NCI-H1105 treated with DMSO at 0.1 percent for 48 hours (cell line): Measurements from ENCODE around the gene HAUS3.

Experiments
- DNase-seq: peaks from one replicate; lab custom pipeline; 2025; lab: John Stamatoyannopoulos, UW

HAUS3 gene

DNA sequence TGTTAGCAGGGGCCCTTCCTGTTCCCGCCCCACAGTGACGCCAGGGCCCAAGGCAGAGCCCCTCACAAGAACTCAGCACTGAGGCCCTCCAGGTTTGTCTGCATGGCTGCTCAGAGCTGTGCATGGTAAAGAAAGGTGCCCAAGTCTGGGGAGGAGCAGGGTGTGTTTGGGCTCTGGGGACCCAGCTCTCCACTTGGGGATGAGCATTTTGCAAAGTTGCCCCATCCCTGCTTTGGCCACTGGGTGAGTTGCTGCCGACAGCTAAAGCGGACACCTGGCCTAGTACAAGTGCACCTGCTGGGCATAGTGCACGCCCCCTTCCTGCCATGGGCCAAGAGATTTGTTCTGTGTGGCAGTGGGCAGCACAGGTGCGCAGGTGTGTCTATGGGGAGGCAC, 22.0 kb upstream of the HAUS3 start:
- DNase-seq, result peak; percentile 13

DNA sequence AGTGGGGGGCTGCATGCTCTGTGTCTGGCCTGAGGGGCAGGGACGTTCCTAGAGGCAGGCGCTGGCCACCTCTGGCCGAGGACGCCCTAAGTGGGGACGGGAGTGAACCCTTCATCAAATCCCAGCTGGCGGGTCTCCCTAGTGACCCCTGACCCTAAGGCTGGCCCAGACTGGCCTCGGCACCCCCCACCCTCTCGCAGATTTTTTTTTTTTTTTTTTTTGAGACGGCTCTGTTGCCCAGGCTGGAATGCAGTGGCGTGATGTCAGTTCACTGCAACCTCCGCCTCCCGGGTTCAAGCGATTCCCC, 21.0 kb upstream of the HAUS3 start:
- DNase-seq, result no peak

DNA sequence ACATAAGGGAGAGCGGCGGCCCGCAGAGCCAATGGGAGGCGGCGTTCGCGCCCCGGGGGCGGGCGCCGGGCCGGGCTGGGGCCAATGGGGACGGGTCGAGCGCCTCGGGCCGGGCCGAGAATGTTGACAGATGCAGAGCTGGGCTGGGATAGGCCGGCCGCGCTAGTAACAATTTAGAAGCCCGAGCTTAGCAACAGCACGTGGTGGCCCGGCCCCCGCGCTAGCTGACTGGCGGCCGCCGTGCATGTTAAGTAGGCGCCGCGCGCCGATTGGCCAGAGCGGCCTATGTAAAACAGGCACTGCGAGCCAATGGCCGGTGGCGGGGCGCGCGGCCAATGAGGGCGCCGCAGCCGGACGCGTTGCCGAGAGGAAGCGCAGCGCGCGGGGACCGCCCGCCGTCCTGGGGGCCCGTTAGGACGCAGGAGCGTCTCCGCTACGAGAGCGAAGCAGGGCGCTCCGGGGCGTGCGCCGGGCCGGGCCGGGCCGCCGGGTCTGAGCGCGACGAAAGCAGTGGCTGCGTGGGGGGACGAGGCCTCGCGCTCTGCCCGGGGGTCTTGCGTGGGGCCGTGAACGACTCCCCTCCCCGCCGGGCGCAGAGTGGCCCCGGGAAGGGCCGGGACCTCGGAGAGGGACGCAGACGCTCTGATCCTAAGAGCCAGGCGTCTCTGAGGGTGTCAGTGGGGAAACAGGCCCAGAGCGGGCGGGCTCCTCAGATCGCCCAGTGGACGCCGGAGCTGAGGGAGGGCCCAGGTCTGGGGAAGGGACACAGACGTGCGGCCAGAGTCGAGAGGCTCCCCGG, 20.4 kb upstream of the HAUS3 start:
- peak; percentile 95 for DNase-seq

DNA sequence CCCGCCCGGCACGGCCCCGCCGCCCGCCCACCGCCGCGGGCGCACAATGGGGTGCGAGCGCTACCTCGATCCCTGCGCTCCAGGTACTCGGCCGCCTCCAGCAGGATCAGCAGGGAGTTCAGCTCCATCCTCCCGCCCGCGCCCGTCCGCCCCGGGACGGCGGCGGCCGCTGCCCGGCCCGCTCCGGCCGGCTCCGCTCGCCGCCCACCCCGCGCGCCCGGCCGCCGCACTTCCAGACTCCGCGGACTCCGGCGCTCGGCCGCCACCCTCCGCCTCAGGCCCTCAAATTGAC, 19.9 kb upstream of the HAUS3 start, which contains the start of gene MXD4:
Gene MXD4 (minus strand): TSS at position 257 of the 292 bp plus-strand sequence. CDS start 129 bp downstream, at position 128.
- DNase-seq, result no peak

GRCh38 chr4:2261110-2261852, 19.4 kb upstream of the HAUS3 start:
- DNase-seq, result peak; percentile 2

- DNase-seq, result no peak
Observed at GRCh38 chr4:2260344-2261109, 18.6 kb upstream of the HAUS3 start.

DNA sequence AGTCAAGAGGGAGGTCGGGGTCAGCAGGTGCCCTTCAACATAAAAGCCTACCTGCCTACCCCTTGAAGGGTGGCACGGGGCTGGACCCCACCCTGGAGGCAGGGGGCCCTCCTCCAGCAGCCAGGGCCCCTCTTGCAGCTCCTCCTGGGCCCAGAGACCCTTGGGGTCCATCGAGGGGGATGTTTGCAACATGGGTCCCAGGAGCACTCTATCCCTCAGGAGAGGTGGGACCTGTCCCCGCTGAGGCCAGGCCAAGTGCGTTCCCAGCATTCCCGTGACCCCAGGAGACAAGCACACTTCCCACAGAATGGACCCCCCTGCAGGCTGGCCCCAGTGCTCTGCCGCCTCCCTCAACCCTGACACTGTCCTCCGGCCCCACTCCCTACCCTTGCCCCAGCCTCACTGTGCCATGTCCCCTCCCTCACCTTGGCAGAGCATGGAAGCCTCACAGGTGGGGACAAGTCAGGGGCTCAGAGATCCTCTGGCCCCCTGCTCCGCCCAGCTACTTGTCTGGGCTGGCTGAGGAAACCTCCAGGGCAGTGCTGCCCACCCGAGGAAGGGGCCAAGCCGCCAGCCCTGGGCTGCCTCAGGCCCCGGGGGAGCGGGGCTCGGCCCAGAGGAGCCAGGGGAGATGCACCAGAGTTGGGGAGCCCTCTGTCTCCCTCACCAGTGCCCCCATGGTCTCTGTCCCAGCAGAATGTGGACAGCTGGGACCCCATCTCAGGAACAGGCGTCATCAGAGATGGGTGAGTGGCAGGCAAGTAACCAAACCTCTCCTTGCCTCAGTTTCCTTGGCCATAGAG, 17.8 kb upstream of the HAUS3 start:
- DNase-seq, result no peak

DNA sequence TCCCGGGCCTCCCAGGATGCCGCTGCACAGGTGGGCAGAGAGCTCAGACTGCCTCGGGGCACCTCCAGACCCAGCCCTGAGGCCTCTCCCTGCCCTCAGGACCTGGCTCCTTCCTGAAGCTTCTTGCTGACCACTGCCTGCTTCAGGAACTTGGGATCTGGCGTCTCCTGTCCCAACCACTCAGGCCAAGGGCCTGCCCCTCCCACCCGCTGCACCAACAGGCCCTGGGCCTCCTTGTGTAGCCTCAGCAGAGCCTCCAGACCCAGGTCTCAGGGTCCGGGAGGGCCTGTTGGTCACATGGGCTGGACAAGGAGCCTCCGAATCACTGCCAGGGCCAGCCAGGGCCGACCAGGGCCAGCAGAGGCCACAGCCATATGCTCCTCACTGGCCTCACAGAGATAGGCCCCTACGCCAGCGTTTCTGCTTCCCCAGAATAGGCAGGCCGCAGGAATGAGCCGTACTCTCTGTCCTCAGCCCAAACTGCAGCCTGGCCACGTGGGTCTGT, 17.2 kb upstream of the HAUS3 start:
- DNase-seq, result no peak

DNA sequence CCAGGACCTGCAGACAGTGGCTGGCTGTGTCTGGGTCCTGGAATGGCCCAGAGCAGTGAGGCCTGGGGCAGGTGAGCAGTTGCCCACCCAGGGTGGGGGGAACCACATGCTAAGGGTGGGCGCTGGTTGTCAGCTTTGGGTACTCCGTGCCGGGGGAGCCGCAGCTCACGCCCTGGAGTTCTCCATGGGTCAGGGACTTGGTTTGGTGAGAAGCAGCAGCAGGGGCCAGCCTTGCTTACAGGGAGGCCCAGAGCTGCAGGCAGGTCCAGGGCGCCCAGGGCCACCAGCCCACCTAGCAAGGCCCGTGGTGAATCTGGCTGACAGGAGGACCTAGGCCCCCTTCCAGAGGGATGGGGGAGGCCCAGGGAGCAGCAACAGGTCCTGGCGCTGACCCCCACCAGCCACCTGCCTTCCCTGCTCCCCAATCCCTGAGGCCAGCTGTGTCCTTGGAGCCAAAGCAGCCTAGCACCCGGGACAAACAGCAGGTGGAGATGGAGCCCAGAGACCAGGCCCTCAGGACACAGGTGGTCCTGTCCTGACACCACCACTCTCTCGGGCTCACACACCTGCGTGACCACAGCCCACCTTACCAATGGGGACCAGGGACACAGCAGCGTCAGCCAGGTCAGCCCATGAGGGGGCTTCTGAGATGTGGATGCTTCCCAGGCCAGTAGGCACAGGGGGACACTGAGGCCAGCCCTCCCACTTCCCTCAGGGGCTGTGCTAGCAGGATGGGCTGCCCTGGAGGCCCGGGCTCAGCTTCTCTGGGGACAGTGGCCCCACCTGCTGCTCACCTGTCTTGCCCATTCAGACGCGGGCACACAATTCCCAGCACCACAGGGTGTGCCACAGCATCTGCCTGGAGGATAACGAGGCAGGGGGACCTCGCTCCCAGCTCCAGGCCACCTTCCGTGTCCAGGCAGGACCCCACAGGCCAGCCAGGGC, 16.4 kb upstream of the HAUS3 start:
- no peak for DNase-seq

- no peak for DNase-seq
Observed at GRCh38 chr4:2257361-2258081, 15.6 kb upstream of the HAUS3 start.

- no peak for DNase-seq
Observed at GRCh38 chr4:2256781-2257191, 14.9 kb upstream of the HAUS3 start.

GRCh38 chr4:2256156-2256731, 14.3 kb upstream of the HAUS3 start:
- no peak for DNase-seq

- DNase-seq, result no peak
Observed at GRCh38 chr4:2255501-2256155, 13.7 kb upstream of the HAUS3 start.

GRCh38 chr4:2254665-2255500, 13.0 kb upstream of the HAUS3 start:
- no peak for DNase-seq

- no peak for DNase-seq
Observed at GRCh38 chr4:2253160-2254084, 11.5 kb upstream of the HAUS3 start.

DNA sequence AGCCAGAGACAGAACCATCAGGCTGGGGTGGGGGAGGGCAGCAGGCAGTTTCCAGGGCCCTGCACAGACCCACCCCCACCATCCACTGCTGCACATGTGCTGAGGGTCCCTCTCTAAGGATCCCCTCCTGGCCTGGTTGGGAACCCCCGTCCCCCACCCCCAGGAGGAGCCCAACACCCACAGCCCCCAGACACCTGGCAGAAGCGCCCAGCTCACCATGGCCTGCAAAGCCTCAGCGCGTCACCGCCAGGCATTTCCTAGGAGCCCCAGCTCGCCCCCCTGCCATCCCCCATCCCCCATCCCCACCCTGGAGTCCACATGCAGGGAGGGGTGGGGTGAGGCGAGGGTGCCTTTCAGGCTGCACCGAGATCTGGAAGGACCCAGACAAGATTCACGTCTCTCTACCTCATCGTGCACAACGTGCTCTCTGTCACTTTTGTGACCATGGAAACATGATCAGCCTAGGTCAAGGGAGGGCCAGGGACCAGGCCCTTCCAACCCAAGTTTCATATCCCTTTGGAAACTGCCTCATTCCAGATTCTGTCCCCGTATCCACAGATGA, 10.7 kb upstream of the HAUS3 start:
- DNase-seq, result no peak
